Neural cell (in vitro differentiated cells): ENCODE data around the gene URGCP. TPM values are rescaled to one million over a fixed set of nuclear protein-coding genes. Genes with fewer than 3 reads are reported as not detected.

Experiments
- H2AFZ ChIP-seq: fragments of 200-600, 300-800 bp; sonication (generic), shearing (Covaris generic); 2 replicates; pipeline ENCODE4 v1.6.0; 2014; ENCODE audit warnings: low read depth, mild to moderate bottlenecking, antibody characterized with exemption, low read length, moderate library complexity
- H3F3A ChIP-seq: fragments of 200-600 bp; shearing (Covaris generic); 2 replicates; pipeline ENCODE4 v1.6.1; 2016; ENCODE audit warnings: mild to moderate bottlenecking, moderate library complexity, mixed read lengths, antibody characterized with exemption, low read length; ENCODE audit not compliant: insufficient read depth, poor library complexity, severe bottlenecking
- H3K27ac ChIP-seq: fragments of 200-600, 300-800 bp; sonication (generic), shearing (Covaris generic); 2 replicates; pipeline ENCODE4 v1.5.1; 2014; ENCODE audit warnings: mild to moderate bottlenecking, low read length, moderate library complexity
- H3K27me3 ChIP-seq: fragments of 300-800, 200-600 bp; sonication (generic), shearing (Covaris generic); 2 replicates; pipeline ENCODE4 v1.6.0; 2014; ENCODE audit warnings: mild to moderate bottlenecking, low read depth, low read length, moderate library complexity; ENCODE audit not compliant: insufficient read depth
- H3K36me3 ChIP-seq: fragments of 300-800, 200-600 bp; sonication (generic), shearing (Covaris generic); 2 replicates; pipeline ENCODE4 v1.5.1; 2014; ENCODE audit warnings: mild to moderate bottlenecking, antibody characterized with exemption, low read length, moderate library complexity; ENCODE audit not compliant: insufficient read depth
- H3K4me2 ChIP-seq: fragments of 300-800, 200-600 bp; sonication (generic), shearing (Covaris generic); 2 replicates; pipeline ENCODE4 v1.6.0; 2014; ENCODE audit warnings: mild to moderate bottlenecking, low read length
- H3K4me3 ChIP-seq: fragments of 300-800, 200-600 bp; sonication (generic), shearing (Covaris generic); 2 replicates; pipeline ENCODE4 v1.5.1; 2014; ENCODE audit warnings: mild to moderate bottlenecking, low read length, moderate library complexity
- H3K79me2 ChIP-seq: fragments of 200-600 bp; shearing (Covaris generic); replicated peaks from 2 replicates; pipeline ENCODE4 v1.6.0; 2014; ENCODE audit warnings: mild to moderate bottlenecking, low read length, moderate library complexity; ENCODE audit not compliant: insufficient read depth
- H3K9ac ChIP-seq: fragments of 300-800, 200-600 bp; sonication (generic), shearing (Covaris generic); 2 replicates; pipeline ENCODE4 v1.6.1; 2016; ENCODE audit warnings: mild to moderate bottlenecking, low read length, mixed read lengths
- H3K9me2 ChIP-seq: fragments of 200-600 bp; shearing (Covaris generic); 2 replicates; pipeline ENCODE4 v1.6.1; 2016; ENCODE audit warnings: mild to moderate bottlenecking, low read length, mixed read lengths; ENCODE audit not compliant: insufficient read depth
- H3K9me3 ChIP-seq: fragments of 200-600, 300-800 bp; sonication (generic), shearing (Covaris generic); 2 replicates; pipeline ENCODE4 v1.6.1; 2016; ENCODE audit warnings: mild to moderate bottlenecking, mixed run types, low read length, moderate library complexity, mixed read lengths
- H4K20me1 ChIP-seq: fragments of 200-600 bp; shearing (Covaris generic); 2 replicates; pipeline ENCODE4 v1.6.1; 2016; ENCODE audit warnings: mild to moderate bottlenecking, mixed run types; ENCODE audit not compliant: insufficient read depth
- CTCF ChIP-seq: fragments of 450-650 bp; IDR thresholded peaks from 2 replicates; pipeline ENCODE4 v1.5.1; 2014; ENCODE audit warnings: antibody characterized with exemption, mild to moderate bottlenecking, moderate library complexity; ENCODE audit not compliant: poor library complexity, severe bottlenecking
- EP300 ChIP-seq: fragments of 450-650 bp; conservative IDR thresholded peaks from 2 replicates; pipeline ENCODE4 v1.6.1; 2014; ENCODE audit warnings: antibody characterized with exemption, mild to moderate bottlenecking, moderate library complexity; ENCODE audit not compliant: poor library complexity, severe bottlenecking
- EZH2 ChIP-seq: fragments of 200-600, 300-800 bp; shearing (Covaris generic), sonication (generic); IDR thresholded peaks from 2 replicates; pipeline ENCODE4 v1.6.1; 2014; ENCODE audit warnings: antibody characterized with exemption, low read length, borderline replicate concordance, mild to moderate bottlenecking; ENCODE audit not compliant: insufficient read depth, poor library complexity, severe bottlenecking
- MXI1 ChIP-seq: fragments of 450-650 bp; conservative IDR thresholded peaks from 2 replicates; pipeline ENCODE4 v1.6.1; 2014; ENCODE audit warnings: antibody characterized with exemption, mild to moderate bottlenecking; ENCODE audit not compliant: poor library complexity, severe bottlenecking
- POLR2AphosphoS5 ChIP-seq: IDR thresholded peaks from 2 replicates; pipeline ENCODE4 v1.6.1; 2012
- RAD21 ChIP-seq: fragments of 450-650 bp; conservative IDR thresholded peaks from 2 replicates; pipeline ENCODE4 v1.6.1; 2014; ENCODE audit warnings: antibody characterized with exemption, mild to moderate bottlenecking, moderate library complexity
- REST ChIP-seq: IDR thresholded peaks from 2 replicates; pipeline ENCODE4 v1.6.1; 2012; ENCODE audit warnings: borderline replicate concordance
- SMC3 ChIP-seq: fragments of 450-650 bp; conservative IDR thresholded peaks from 2 replicates; pipeline ENCODE4 v1.6.1; 2014; ENCODE audit warnings: antibody characterized with exemption, mild to moderate bottlenecking, moderate library complexity; ENCODE audit not compliant: poor library complexity
- TAF1 ChIP-seq: IDR thresholded peaks from 2 replicates; pipeline ENCODE4 v1.6.1; 2012; ENCODE audit warnings: low read depth
- polyA plus RNA-seq: library from polyadenylated mRNA; depleted of rRNA; stranded (reverse); fragments of >200 nt; gene quantifications from 2 replicates; pipeline ENCODE4 v1.2.3, GENCODE V29; 2014

Gene URGCP
- polyA plus RNA-seq, 1 donor from 2014 or later: 43.0 TPM

- peak overlapping the region; percentile 85 for H3K27ac ChIP-seq
- H4K20me1 ChIP-seq: no peaks in the 10 kb centered on the region
- H3K9me3 ChIP-seq: no peaks in the 10 kb centered on the region
- H3K9ac ChIP-seq: peak overlapping the region; percentile 72
- peak overlapping the region; percentile 87 for H2AFZ ChIP-seq
- peak overlapping the region; percentile 88 for H3K4me3 ChIP-seq
- H3K36me3 ChIP-seq: no peaks in the 10 kb centered on the region
- H3F3A ChIP-seq: peaks cover 3% of the 10 kb centered on the region
- H3K79me2 ChIP-seq: no peaks in the 10 kb centered on the region
- no peak for TF ChIP-seq POLR2AphosphoS5
- TF ChIP-seq TAF1: no peak
- no peak for TF ChIP-seq MXI1
- TF ChIP-seq EZH2: no peak
- TF ChIP-seq SMC3: no peak
- TF ChIP-seq EP300: no peak
- no peak for TF ChIP-seq REST
- TF ChIP-seq CTCF: no peak
- TF ChIP-seq RAD21: no peak
- H3K4me2 ChIP-seq: peak overlapping the region; percentile 79
- no peaks in the 10 kb centered on the region for H3K9me2 ChIP-seq
- H3K27me3 ChIP-seq: no peaks in the 10 kb centered on the region
Observed at GRCh38 chr7:43869867-43870240, 36.5 kb downstream of the URGCP start.

DNA sequence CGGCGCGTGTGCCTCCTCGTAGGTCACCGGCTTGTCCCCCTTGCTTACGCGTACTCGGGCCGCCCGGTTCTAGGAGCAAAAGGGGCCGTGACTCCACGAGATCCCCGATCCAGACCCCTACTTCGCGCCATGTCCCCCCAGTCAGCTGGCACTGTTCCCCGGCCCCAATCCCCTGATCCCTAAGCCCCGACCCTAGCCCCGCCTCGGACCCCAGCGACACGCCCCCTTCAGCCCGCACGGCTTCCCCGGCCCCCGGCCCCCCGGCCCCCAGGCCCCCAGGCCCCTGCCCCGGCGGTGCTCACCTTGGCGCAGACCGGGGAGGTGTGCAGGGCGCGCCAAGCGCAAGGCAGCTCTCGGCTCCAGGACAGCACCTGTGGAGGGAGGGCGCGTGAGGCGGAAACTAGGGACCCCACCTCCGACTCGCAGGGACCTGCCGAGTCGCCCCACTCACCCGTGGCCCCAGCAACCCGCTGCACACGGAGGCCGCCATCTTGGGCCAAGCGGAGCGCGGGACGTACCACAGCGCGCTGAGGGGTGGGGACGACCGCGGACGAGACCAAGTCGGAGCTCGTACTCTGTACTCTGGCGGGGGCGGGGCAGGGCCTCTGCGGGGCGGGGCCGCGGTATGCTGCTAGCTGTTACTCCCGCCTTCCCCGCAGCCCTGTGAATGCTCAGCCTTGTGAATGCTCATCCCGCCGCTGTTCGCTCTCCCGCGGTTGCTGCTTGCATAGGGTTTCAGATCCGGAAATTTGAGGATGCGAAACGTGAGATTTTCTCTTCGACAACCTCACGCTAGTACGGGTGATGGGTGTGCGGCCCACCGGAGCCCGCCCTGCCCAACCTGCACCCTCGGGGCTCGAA is 37.2 kb downstream of the URGCP start, which contains the start of gene MRPS24:
Gene MRPS24 (minus strand): TSS at position 512 of the 861 bp plus-strand sequence. CDS start 22 bp downstream, at position 490.
- Histone ChIP-seq H3K9ac (peak within 1 kb of the TSS; percentile 72), H3K79me2 (no peaks in the 10 kb centered on the region), H3K4me2 (peak within 1 kb of the TSS; percentile 95), H3K27ac (peak within 1 kb of the TSS; percentile 85), H3K9me2 (no peaks in the 10 kb centered on the region), H3K27me3 (no peaks in the 10 kb centered on the region), H3F3A (peaks cover 3% of the 10 kb centered on the region), H3K4me3 (peak within 1 kb of the TSS; percentile 88), H2AFZ (peak within 1 kb of the TSS; percentile 87), H3K9me3 (no peaks in the 10 kb centered on the region), H4K20me1 (no peaks in the 10 kb centered on the region), H3K36me3 (no peaks in the 10 kb centered on the region)
- TF ChIP-seq CTCF (no peak), TAF1 (peak; percentile 91), REST (peak; percentile 66), SMC3 (no peak), RAD21 (peak; percentile 14), EP300 (no peak), MXI1 (peak; percentile 82), POLR2AphosphoS5 (peak; percentile 89), EZH2 (no peak)
